ENCODE data around the gene SLC37A2.
"Not testable (repeated sequence)": the region's sequence is repeated elsewhere in the genome, so short reads cannot be mapped to it uniquely, and the experiment has no call there.

SLC37A2 gene

DNA sequence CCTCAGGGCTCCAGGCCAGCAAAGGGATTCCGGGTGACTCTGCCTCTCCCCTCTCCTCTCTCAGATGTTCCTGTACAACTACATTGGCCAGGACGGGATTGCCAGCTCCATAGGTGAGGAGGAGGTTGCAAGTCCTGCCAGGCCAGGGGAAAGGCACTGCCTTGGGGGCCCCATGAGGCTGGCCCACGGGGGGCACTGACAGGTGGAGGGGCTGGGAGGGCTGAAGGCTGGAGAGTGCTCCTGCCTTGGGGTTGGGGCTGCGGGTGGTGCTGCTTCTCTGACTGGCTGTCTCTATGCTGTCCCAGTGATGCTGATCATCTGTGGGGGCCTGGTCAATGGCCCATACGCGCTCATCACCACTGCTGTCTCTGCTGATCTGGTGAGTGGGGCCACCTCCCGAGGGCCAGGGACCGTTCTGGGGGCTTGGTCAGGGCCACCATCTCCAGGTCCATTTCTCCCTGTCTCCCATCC is 21.7 kb downstream of the SLC37A2 start:
- DNase-seq = no peak

GRCh38 chr11:125085301-125086081 is 22.4 kb downstream of the SLC37A2 start:
- no peak for DNase-seq

DNA sequence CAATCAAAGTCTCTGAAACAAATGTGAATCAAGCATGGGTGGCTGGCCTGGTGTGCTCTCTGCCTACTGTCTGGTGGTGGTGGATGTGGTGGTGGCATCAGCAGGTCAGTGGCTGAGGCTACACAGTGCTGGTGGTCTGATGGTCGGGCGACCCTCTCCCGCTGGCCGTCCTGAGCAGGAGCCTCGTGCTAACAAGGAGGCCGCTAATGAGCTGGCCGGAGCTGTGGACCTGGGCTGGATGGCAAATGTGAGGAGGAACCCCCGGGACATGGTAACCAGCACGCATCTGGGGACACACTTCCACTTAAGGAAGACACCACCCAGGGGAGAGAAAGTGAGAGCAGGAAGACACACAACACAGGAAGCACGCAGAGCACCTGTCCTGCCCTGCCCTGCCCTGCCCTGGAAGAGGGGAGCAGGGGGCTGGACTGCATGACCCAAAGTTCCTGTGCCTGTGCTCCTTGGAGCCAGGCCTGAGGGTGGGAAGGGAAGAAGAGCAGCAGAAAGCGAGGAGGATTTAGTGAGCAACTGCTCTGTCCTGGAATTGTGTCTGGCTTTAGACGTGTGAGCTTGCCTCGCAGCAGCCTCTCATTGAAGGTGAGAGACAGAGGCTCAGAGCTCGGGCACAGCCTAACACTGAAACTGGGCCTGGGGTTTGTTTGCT is 23.7 kb downstream of the SLC37A2 start:
- DNase-seq = no peak

GRCh38 chr11:125088123-125088522 is 25.0 kb downstream of the SLC37A2 start:
- no peak for DNase-seq

DNA sequence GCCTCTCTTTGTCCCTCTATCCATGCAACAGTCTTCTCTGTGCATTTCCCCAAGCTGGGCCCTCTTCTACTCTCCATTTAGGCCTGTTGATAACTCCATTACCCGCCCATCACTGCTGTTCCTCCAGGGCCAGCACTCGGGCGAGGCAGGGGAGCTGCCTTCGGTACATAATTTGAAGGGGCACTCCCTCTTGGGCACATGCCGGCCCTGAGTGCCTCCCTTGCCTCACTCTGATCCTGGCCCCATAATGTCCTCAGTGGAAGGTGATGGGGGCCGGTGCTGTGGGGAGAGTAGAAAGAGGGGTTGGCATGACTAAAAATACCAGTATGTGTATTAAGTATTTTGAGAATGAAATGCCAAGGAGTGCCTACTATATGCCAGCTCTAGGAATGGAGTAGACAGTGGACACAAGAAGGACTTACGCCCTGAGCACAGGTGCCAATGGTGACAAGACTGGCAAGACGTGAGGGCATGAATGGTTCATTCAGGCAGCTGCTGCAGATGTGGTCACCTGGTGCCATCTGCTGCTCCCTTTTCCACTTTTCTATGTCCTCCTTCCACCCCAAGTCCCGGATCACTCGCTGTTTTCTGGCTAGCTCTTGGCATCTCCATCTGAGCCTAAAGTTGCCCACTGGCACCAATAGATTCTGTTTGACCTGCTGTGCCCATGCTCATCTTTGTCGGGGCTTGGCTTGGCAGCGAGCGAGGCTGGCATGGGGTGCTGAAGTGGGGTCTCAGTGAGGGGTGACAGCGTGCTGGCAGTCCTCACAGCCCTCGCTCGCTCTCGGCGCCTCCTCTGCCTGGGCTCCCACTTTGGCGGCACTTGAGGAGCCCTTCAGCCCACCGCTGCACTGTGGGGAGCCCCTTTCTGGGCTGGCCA is 25.7 kb downstream of the SLC37A2 start:
- no peak for DNase-seq

GRCh38 chr11:125089481-125089880 is 26.4 kb downstream of the SLC37A2 start:
- not testable (repeated sequence) for DNase-seq

GRCh38 chr11:125090151-125090550 is 27.0 kb downstream of the SLC37A2 start:
- not testable (repeated sequence) for DNase-seq

DNA sequence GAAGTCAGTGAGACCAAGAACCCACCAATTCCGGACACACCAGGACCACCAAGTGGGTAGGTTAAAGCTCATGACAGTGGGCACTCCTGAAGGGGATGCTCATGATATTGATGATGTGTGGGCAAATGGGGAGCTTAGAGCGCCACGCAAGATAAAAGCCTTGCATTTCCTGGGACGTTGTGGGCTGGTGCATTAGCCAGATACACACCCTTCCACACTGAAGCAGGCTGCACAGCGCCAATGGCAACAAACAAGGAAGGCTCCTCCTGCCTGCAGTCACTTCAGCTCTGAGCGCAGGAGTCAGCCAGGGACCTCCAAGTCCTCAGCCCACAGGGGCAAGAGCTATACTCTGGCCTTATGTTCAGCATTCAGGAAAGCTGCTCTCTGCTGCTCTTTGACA is 27.7 kb downstream of the SLC37A2 start:
- DNase-seq = no peak

- no peak for DNase-seq
Observed at GRCh38 chr11:125091247-125091876, 28.3 kb downstream of the SLC37A2 start.

DNA sequence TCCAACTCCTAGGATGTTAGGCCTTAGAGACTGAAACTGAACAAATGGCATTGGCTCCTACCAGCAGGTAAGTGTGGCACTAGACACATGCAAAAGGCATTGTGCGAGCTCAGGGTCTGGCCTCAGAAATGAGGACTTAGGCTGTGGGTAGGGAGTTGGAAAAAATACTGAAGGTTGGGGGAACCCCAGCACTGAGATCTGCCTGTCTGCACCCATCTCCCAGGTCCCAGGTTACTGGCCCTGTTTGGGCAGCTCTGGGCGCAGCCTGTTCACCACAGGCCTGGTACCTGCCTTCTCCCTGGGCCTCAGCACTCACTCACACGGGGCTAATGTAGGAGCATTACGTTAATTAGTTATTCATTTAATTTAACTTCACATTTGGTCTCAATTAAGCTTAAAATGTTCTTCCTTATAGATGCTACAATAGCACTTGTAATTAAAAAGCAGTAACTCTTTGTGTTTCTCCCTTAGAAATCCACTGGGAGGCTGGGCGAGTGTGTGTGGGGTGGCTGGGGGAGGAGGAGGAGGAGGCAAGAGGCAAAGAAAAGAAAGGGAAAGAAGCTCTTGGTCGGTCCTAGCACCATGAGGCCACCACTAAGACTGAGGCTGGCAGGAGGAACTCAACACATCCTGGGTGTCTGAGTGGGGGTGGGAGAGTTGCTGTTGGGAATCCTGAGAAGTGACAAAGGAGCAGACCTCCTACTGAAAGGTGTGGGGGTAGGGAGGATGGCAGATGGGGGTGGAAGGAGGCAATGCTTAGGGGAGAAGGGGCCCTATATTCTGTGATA is 29.0 kb downstream of the SLC37A2 start:
- no peak for DNase-seq

- no peak for DNase-seq
Observed at GRCh38 chr11:125092669-125093068, 29.6 kb downstream of the SLC37A2 start.

- DNase-seq = no peak
Observed at GRCh38 chr11:125093502-125093901, 30.4 kb downstream of the SLC37A2 start.

GRCh38 chr11:125094731-125095130 is 31.6 kb downstream of the SLC37A2 start:
- no peak for DNase-seq

DNA sequence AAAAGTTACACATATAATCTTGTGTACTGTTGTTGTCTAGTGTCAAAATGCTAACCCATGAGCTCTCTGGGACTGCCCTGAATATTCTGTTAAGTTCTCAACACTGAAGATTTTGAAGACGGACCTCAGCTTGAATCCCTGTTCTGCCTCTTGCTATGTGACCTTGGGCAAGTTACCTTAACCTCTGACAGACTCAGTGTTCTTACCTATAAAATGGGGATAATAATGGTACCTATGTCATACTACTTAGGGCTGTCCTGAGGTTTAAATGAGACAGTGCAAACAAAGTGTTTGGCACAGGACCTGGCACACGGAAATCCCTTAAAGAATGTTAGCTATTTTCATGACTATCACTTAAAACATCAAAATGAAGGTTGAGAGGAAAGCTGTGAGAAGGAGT is 37.0 kb downstream of the SLC37A2 start:
- DNase-seq = no peak

GRCh38 chr11:125101596-125101995 is 38.5 kb downstream of the SLC37A2 start:
- DNase-seq = no peak

- DNase-seq = no peak
Observed at GRCh38 chr11:125102025-125102424, 38.9 kb downstream of the SLC37A2 start.

DNA sequence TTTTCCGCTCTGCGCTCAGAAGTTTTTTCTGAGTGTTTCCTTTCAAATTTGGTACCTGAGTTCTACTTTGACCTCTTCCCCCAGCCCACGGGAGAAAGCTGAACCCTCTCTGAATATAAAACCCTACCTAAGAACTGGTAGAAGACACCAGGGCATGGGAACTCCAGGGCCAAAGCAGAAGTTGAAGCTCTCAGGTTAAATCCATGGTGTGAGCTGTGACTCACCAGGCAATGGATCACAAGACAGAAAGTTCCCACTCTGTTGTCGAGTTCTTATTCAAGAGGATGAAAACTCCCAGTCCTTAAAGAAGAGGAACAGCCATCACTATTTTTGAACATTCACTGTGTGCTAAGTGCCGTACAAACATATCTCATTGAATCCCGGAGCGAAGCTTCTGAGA is 39.4 kb downstream of the SLC37A2 start:
- DNase-seq = no peak

- no peak for DNase-seq
Observed at GRCh38 chr11:125105926-125106325, 42.8 kb downstream of the SLC37A2 start.

- DNase-seq = no peak
Observed at GRCh38 chr11:125108469-125108868, 45.4 kb downstream of the SLC37A2 start.

- no peak for DNase-seq
Observed at GRCh38 chr11:125110506-125110905, 47.4 kb downstream of the SLC37A2 start.

DNA sequence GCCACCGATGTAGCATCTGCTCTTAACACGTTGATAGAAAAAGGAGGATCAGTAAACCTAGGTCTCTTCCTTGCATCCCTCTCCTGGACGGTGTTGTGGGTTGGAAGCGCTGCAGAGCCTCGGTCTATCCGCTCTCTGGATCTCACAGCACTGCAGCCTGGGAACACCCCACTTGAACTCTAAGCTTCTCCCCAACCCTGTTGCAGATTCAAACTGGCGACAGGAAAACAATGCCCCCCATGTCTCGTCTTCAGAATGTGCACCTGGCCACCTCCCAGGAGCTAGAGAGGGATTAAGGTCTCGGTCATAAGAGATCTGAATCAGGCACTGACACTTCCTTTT is 47.9 kb downstream of the SLC37A2 start:
- DNase-seq = no peak
